ENCODE measurements around the gene ASAP3. TPM values are rescaled to one million over a fixed set of nuclear protein-coding genes. Genes with fewer than 3 reads are reported as not detected.

ASAP3 gene
- total RNA-seq, 2 donors from 2014 or later = 36.4 to 39.9 TPM

- intact Hi-C loops (cut with DNase I) = no loop called here
- DNase-seq (no peak), ATAC-seq (no peak)
Observed at GRCh38 chr1:23433122-23433521, 50.9 kb downstream of the ASAP3 start.

- ATAC-seq (no peak), DNase-seq (no peak)
- intact Hi-C loops (cut with DNase I) = no loop called here
Observed at GRCh38 chr1:23431431-23431830, 52.5 kb downstream of the ASAP3 start.

- DNase-seq = no peak
- intact Hi-C loops (cut with DNase I) = no loop called here
- no peak for ATAC-seq
Observed at GRCh38 chr1:23430803-23431202, 53.2 kb downstream of the ASAP3 start.

- DNase-seq (no peak), ATAC-seq (no peak)
- intact Hi-C loops (cut with DNase I) = no loop called here
Observed at GRCh38 chr1:23428136-23428905, 55.7 kb downstream of the ASAP3 start.

- ATAC-seq = no peak
- intact Hi-C loops (cut with DNase I) = no loop called here
- DNase-seq = no peak
Observed at GRCh38 chr1:23427550-23427949, 56.4 kb downstream of the ASAP3 start.

- ATAC-seq = no peak
- intact Hi-C loops (cut with DNase I) = no loop called here
- no peak for DNase-seq
Observed at GRCh38 chr1:23426828-23427227, 57.2 kb downstream of the ASAP3 start.

GRCh38 chr1:23425193-23425494 lies 58.8 kb downstream of the ASAP3 start:
- intact Hi-C loops (cut with DNase I) = no loop called here
- no peak for ATAC-seq
- no peak for DNase-seq

- intact Hi-C loops (cut with DNase I) = no loop called here
- ATAC-seq (peak; percentile 59 to 80), DNase-seq (peak; percentile 59)
Observed at GRCh38 chr1:23424293-23425192, 59.4 kb downstream of the ASAP3 start, which contains the start of gene TCEA3. TCEA3 (minus strand) TSS chr1:23424748; CDS start chr1:23424633, 115 bp downstream.

- no peak for DNase-seq
- intact Hi-C loops (cut with DNase I) = no loop called here
Observed at GRCh38 chr1:23423415-23424292, 60.3 kb downstream of the ASAP3 start.

GRCh38 chr1:23422941-23423340 lies 61.0 kb downstream of the ASAP3 start:
- DNase-seq (no peak), ATAC-seq (peak; percentile 1 to 20)
- intact Hi-C loops (cut with DNase I) = no loop called here

More at GRCh38 chr1:23423415-23424292, 60.3 kb downstream of the ASAP3 start:
- ATAC-seq = peak; percentile 40 to 41

GRCh38 chr1:23422241-23422877 lies 61.6 kb downstream of the ASAP3 start:
- DNase-seq (peak; percentile 83), ATAC-seq (peak; percentile 64 to 78)
- intact Hi-C loops (cut with DNase I) = no loop called here

GRCh38 chr1:23421753-23422240 lies 62.2 kb downstream of the ASAP3 start:
- no peak for DNase-seq
- intact Hi-C loops (cut with DNase I) = no loop called here
- peak; percentile 8 to 26 for ATAC-seq

- ATAC-seq = no peak
- no peak for DNase-seq
- intact Hi-C loops (cut with DNase I) = no loop called here
Observed at GRCh38 chr1:23421343-23421742, 62.6 kb downstream of the ASAP3 start.

- no peak for ATAC-seq
- DNase-seq = no peak
- intact Hi-C loops (cut with DNase I) = no loop called here
Observed at GRCh38 chr1:23420778-23421177, 63.2 kb downstream of the ASAP3 start.

- DNase-seq (no peak), ATAC-seq (no peak)
- intact Hi-C loops (cut with DNase I) = no loop called here
Observed at GRCh38 chr1:23419180-23419579, 64.8 kb downstream of the ASAP3 start.

GRCh38 chr1:23417570-23417969 lies 66.4 kb downstream of the ASAP3 start:
- ATAC-seq (peak in 1 of 2 donors; percentile 13), DNase-seq (no peak)
- intact Hi-C loops (cut with DNase I) = no loop called here

- DNase-seq (no peak), ATAC-seq (no peak)
- intact Hi-C loops (cut with DNase I) = no loop called here
Observed at GRCh38 chr1:23416964-23417363, 67.0 kb downstream of the ASAP3 start.

- intact Hi-C loops (cut with DNase I) = loop anchor here (10.0 kb wide), 1 partner anchor 64 kb away; the partner anchor contains the start of gene HNRNPR (in 2 of the 2)
- no peak for ATAC-seq
Observed at GRCh38 chr1:23408797-23409290, 75.1 kb downstream of the ASAP3 start.

More at GRCh38 chr1:23408797-23409290, 75.1 kb downstream of the ASAP3 start:
- DNase-seq = no peak

Data from left cardiac atrium (tissue), 4 donors.